K562 (cell line): ENCODE results near the gene MARCHF9. TPM values are rescaled to one million over a fixed set of nuclear protein-coding genes. Genes with fewer than 3 reads are reported as not detected.

Source experiments
- ATAC-seq: fragments of 200-7000 bp; cut with Tn5 transposase; 3 replicates; pipeline ENCODE4 v1.9.1; 2020; ENCODE audit warnings: moderate library complexity
- BruUV-seq: library from RNA; stranded (reverse); fragments of 400-500 nt; replicated peaks from 2 replicates; lab custom pipeline; 2021; lab: Mats Ljungman, UMichigan
- CTCF ChIA-PET: fragments of 300-600 bp; formaldehyde crosslinking; extraction: SDS; loops from one replicate; lab custom pipeline; 2021; ENCODE audit warnings: low intra/inter-chr PET ratio; lab: Yijun Ruan, JAX
- POLR2A ChIA-PET: fragments of 300-600, 350-650 bp; sonication (Branson Sonifier 250); formaldehyde crosslinking; extraction: SDS; loops from one replicate; lab custom pipeline; 2021; ENCODE audit warnings: antibody characterized with exemption, inconsistent platforms; lab: Yijun Ruan, JAX
- DNase-seq, 4 experiments: peaks; one replicate each; pipeline versions ENCODE4 v3.0.0 to v3.0.0-alpha.2; 2011 to 2018; ENCODE audit warnings: low spot score in 3 of 4, mixed read lengths in 3 of 4; ENCODE audit errors: extremely low read depth in 1 of 4
- FAIRE-seq: peaks from 2 replicates; lab custom pipeline; 2011; peaks lifted over from hg19 to GRCh38; lab: Jason Lieb, UNC
- H2AFZ ChIP-seq: 2 replicates; pipeline ENCODE4 v1.6.0; 2011; ENCODE audit warnings: low read depth, low read length, control low read depth, inconsistent platforms
- H3K27ac ChIP-seq: fragments of 200-600 bp; 3 replicates; pipeline ENCODE4 v1.8.0; 2011; ENCODE audit warnings: low read depth, mild to moderate bottlenecking, control low read depth, inconsistent platforms, low read length, moderate library complexity, mixed read lengths; ENCODE audit errors: extremely low read depth
- H3K27me3 ChIP-seq, 2 experiments: fragments of 300-600 bp in 1 of 2; 2 replicates in 1 of 2; 3 replicates in 1 of 2; pipeline versions ENCODE4 v1.6.0 to v1.8.0; 2011; ENCODE audit warnings: inconsistent platforms in 2 of 2, low read length in 2 of 2, mild to moderate bottlenecking in 1 of 2, mixed read lengths in 1 of 2, moderate library complexity in 1 of 2; ENCODE audit not compliant: control insufficient read depth in 2 of 2, insufficient read depth in 2 of 2
- H3K36me3 ChIP-seq: fragments of 300-600 bp; 3 replicates; pipeline ENCODE4 v1.8.0; 2011; ENCODE audit warnings: mild to moderate bottlenecking, low read length, inconsistent platforms; ENCODE audit not compliant: control insufficient read depth, insufficient read depth
- H3K4me1 ChIP-seq, 2 experiments: fragments of 200-600 bp in 1 of 2; replicated peaks in 1 of 2; 2 replicates in 1 of 2; 3 replicates in 1 of 2; pipeline versions ENCODE4 v1.5.1 to v1.8.0; 2011; ENCODE audit warnings: inconsistent platforms in 2 of 2, low read length in 2 of 2, mild to moderate bottlenecking in 1 of 2, mixed read lengths in 1 of 2, moderate library complexity in 1 of 2; ENCODE audit not compliant: control insufficient read depth in 2 of 2, insufficient read depth in 2 of 2
- H3K4me2 ChIP-seq: 2 replicates; pipeline ENCODE4 v1.6.1; 2011; ENCODE audit warnings: low read length, control low read depth, inconsistent platforms, mixed read lengths; ENCODE audit not compliant: insufficient read depth
- H3K4me3 ChIP-seq: fragments of 200-600 bp; sonication (generic), shearing (Covaris generic); 2 replicates; pipeline ENCODE4 v1.5.1; 2016; ENCODE audit warnings: control low read depth, inconsistent platforms
- H3K79me2 ChIP-seq: fragments of 200-600 bp; 3 replicates; pipeline ENCODE4 v1.8.0; 2011; ENCODE audit warnings: low read length, inconsistent platforms; ENCODE audit not compliant: control insufficient read depth, insufficient read depth
- H3K9ac ChIP-seq, 2 experiments: 2 replicates each; pipeline versions ENCODE4 v1.6.0 to v1.6.1; 2011; ENCODE audit warnings: low read depth in 2 of 2, low read length in 2 of 2, control low read depth in 1 of 2, inconsistent platforms in 1 of 2, mild to moderate bottlenecking in 1 of 2, mixed read lengths in 1 of 2; ENCODE audit not compliant: insufficient read depth in 1 of 2
- H3K9me1 ChIP-seq: one replicate; pipeline ENCODE4 v1.6.0; 2011; ENCODE audit warnings: inconsistent platforms, mild to moderate bottlenecking, low read length, moderate library complexity; ENCODE audit not compliant: control insufficient read depth, insufficient read depth
- H3K9me3 ChIP-seq: replicated peaks from 2 replicates; pipeline ENCODE4 v1.5.1; 2011; ENCODE audit warnings: low read depth, low read length, inconsistent platforms; ENCODE audit not compliant: control insufficient read depth, insufficient read depth
- H4K20me1 ChIP-seq: replicated peaks from 2 replicates; pipeline ENCODE4 v1.6.1; 2011; ENCODE audit warnings: low read length, inconsistent platforms, mixed read lengths; ENCODE audit not compliant: control insufficient read depth, insufficient read depth
- SUPT5H ChIP-seq: fragments of 450-650 bp; IDR thresholded peaks from 2 replicates; pipeline ENCODE4 v1.6.1; 2016
- TAF9B ChIP-seq: fragments of 450-650 bp; IDR thresholded peaks from 2 replicates; pipeline ENCODE4 v1.6.1; 2018; ENCODE audit warnings: mild to moderate bottlenecking; ENCODE audit not compliant: partially characterized antibody
- THRAP3 ChIP-seq: fragments of 450-650 bp; IDR thresholded peaks from 2 replicates; pipeline ENCODE4 v1.6.1; 2016; ENCODE audit warnings: mild to moderate bottlenecking, inconsistent platforms, borderline replicate concordance
- WGBS: fragments of 100-300 bp; shearing (Covaris generic); methylation state at CpG from one replicate; pipeline ENCODE4 v1.1.6; 2016; ENCODE audit warnings: low coverage, mixed read lengths; ENCODE audit not compliant: insufficient coverage; ENCODE audit errors: missing lambda C conversion rate; 5-methylcytosine and 5-hydroxymethylcytosine counted together
- in situ Hi-C: fragments of 300-500 bp; cut with MboI; formaldehyde crosslinking; loops from 4 replicates; pipeline ENCODE4 v1.15.0; 2018; ENCODE audit warnings: inconsistent platforms, mixed read lengths
- intact Hi-C: fragments of 100-400 bp; cut with micrococcal nuclease; formaldehyde crosslinking; loops from 2 replicates; pipeline ENCODE4 v1.14.2; 2022
- polyA plus RNA-seq, 8 experiments: library from polyadenylated mRNA; depleted of rRNA in 4 of 8; stranded (reverse) in 5 of 8; unstranded in 3 of 8; fragments of >200 nt; fragmentation: Nextera tagmentation in 2 of 8; fragmentation: Illumina TruSeq in 1 of 8; extraction: Ambion mirVana in 2 of 8; extraction: Trizol in 1 of 8; gene quantifications; 2 replicates each; pipeline versions ENCODE4 v1.2.1 to v1.2.3, GENCODE V29; 2011 to 2014; ENCODE audit warnings: inconsistent platforms in 1 of 8, missing spikeins in 1 of 8
- total RNA-seq, 7 experiments: library from RNA; depleted of rRNA in 6 of 7; stranded (reverse); fragments of >200 nt in 6 of 7; fragmentation: Illumina TruSeq in 2 of 7; extraction: Trizol in 2 of 7; gene quantifications; 2 replicates each; pipeline versions ENCODE4 v1.2.1 to v1.2.3, GENCODE V29; 2011 to 2021; ENCODE audit warnings: low replicate concordance in 1 of 7
- TF ChIP-seq, protein P1 (sequence below): fragments of 200-800 bp; sonication (Bioruptor generic); IDR thresholded peaks from 2 replicates; pipeline ENCODE4 v1.6.1; 2017; ENCODE audit warnings: missing genetic modification characterization, missing compliant biosample characterization
- TF ChIP-seq, protein P2 (sequence below): fragments of 450-650 bp; formaldehyde crosslinking; IDR thresholded peaks from 2 replicates; pipeline ENCODE4 v1.4.0; 2022; ENCODE audit warnings: missing genetic modification characterization
- TF ChIP-seq, protein P3 (sequence below), 3 experiments: IDR thresholded peaks in 2 of 3; conservative IDR thresholded peaks in 1 of 3; 2 replicates each; pipeline ENCODE4 v1.5.1; 2011 to 2012; ENCODE audit warnings: low read length in 3 of 3, mild to moderate bottlenecking in 3 of 3, control low read depth in 2 of 3, improper control_type of control experiment in 1 of 3, inconsistent platforms in 1 of 3, low read depth in 1 of 3, mixed read lengths in 1 of 3, moderate library complexity in 1 of 3; ENCODE audit not compliant: insufficient read depth in 2 of 3
- TF ChIP-seq, protein P4 (sequence below): sonication (generic); formaldehyde crosslinking; IDR thresholded peaks from 2 replicates; pipeline ENCODE4 v1.8.0; 2023; ENCODE audit warnings: mild to moderate bottlenecking, missing genetic modification reagents
- TF ChIP-seq, protein P5 (sequence below): fragments of 250-450 bp; sonication (Bioruptor Pico); IDR thresholded peaks from 2 replicates; pipeline ENCODE4 v1.5.0; 2022; ENCODE audit warnings: mild to moderate bottlenecking
- TF ChIP-seq, protein P6 (sequence below), 2 experiments: fragments of 150-350 bp in 1 of 2; IDR thresholded peaks; 2 replicates each; pipeline ENCODE4 v1.6.1; 2012 to 2016; ENCODE audit warnings: low read depth in 2 of 2, low read length in 2 of 2, mild to moderate bottlenecking in 1 of 2, moderate library complexity in 1 of 2

MARCHF9 gene
- total and polyA plus RNA-seq, 9 of the 15 experiments (the other 6 are each of a cell fraction or from before 2014, with no cell fraction given) = 0.80 to 12.4 (median 6.2) TPM

DNA sequence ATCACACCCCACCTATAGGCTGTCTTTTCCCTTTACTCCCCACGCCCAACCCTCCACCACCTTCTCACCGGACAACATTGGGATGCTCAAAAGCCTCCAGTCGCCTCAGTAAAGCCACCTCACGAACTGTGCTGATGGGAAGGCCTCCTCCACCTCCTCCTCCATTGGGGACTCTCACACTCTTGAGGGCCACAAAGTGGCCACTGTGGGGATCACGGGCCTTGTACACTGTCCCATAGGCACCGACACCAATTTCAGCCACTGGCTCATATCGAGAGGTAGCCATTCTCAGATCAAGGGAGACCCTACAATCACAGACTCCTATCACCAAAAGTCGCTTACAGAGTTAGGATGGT, 3.5 kb upstream of the MARCHF9 start:
- H3K9me1 ChIP-seq = no peaks in the 10 kb centered on the region
- no peaks in the 10 kb centered on the region; a peak in 1 of 5 replicates for H3K27me3 ChIP-seq
- CTCF ChIA-PET = no interaction called here
- H3K4me2 ChIP-seq = peak overlapping the region; percentile 99
- H4K20me1 ChIP-seq = no peaks in the 10 kb centered on the region
- DNase-seq = no peak
- peak; percentile 14 for ATAC-seq
- H2AFZ ChIP-seq = 0 out of 2 replicates have a peak overlapping the region, but pooled peaks have one; percentile 51
- H3K79me2 ChIP-seq = peaks cover 44% of the 10 kb centered on the region
- peak overlapping the region; percentile 96 for H3K27ac ChIP-seq
- in situ Hi-C loops = no loop called here
- no TSS peak for BruUV-seq
- no peak for FAIRE-seq
- H3K4me1 ChIP-seq = peaks cover 29 to 39% of the 10 kb centered on the region in 2 experiments
- intact Hi-C loops = no loop called here
- WGBS = 0% methylated on average over 8 of the region's 8 CpGs
- POLR2A ChIA-PET = interaction anchor here (0.6 to 1.2 kb wide), 3 partner anchors 19 to 232 kb away, joined by 3 to 5 read pairs (median 4); no protein-coding TSS in a partner anchor
- no peaks in the 10 kb centered on the region for H3K9me3 ChIP-seq
- peak overlapping the region; percentile 66 for H3K4me3 ChIP-seq
- H3K36me3 ChIP-seq = peaks cover 50% of the 10 kb centered on the region
- H3K9ac ChIP-seq = peak overlapping the region; percentile 97
- TF ChIP-seq, protein P1, sequence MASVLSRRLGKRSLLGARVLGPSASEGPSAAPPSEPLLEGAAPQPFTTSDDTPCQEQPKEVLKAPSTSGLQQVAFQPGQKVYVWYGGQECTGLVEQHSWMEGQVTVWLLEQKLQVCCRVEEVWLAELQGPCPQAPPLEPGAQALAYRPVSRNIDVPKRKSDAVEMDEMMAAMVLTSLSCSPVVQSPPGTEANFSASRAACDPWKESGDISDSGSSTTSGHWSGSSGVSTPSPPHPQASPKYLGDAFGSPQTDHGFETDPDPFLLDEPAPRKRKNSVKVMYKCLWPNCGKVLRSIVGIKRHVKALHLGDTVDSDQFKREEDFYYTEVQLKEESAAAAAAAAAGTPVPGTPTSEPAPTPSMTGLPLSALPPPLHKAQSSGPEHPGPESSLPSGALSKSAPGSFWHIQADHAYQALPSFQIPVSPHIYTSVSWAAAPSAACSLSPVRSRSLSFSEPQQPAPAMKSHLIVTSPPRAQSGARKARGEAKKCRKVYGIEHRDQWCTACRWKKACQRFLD (CRISPR knock-in tag) = no peak
- TF ChIP-seq, protein P2, sequence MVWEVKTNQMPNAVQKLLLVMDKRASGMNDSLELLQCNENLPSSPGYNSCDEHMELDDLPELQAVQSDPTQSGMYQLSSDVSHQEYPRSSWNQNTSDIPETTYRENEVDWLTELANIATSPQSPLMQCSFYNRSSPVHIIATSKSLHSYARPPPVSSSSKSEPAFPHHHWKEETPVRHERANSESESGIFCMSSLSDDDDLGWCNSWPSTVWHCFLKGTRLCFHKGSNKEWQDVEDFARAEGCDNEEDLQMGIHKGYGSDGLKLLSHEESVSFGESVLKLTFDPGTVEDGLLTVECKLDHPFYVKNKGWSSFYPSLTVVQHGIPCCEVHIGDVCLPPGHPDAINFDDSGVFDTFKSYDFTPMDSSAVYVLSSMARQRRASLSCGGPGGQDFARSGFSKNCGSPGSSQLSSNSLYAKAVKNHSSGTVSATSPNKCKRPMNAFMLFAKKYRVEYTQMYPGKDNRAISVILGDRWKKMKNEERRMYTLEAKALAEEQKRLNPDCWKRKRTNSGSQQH (CRISPR knock-in tag) = peak; percentile 41; the same call in 1 of the 2 replicates
- TF ChIP-seq, protein P3, sequence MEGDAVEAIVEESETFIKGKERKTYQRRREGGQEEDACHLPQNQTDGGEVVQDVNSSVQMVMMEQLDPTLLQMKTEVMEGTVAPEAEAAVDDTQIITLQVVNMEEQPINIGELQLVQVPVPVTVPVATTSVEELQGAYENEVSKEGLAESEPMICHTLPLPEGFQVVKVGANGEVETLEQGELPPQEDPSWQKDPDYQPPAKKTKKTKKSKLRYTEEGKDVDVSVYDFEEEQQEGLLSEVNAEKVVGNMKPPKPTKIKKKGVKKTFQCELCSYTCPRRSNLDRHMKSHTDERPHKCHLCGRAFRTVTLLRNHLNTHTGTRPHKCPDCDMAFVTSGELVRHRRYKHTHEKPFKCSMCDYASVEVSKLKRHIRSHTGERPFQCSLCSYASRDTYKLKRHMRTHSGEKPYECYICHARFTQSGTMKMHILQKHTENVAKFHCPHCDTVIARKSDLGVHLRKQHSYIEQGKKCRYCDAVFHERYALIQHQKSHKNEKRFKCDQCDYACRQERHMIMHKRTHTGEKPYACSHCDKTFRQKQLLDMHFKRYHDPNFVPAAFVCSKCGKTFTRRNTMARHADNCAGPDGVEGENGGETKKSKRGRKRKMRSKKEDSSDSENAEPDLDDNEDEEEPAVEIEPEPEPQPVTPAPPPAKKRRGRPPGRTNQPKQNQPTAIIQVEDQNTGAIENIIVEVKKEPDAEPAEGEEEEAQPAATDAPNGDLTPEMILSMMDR (IDR thresholded peaks at IDR 0.05 in 2 of 3, conservative IDR thresholded peaks at IDR 0.05 in 1 of 3; ENCODE audit: insufficient read depth in 2 of 3, low read depth in 1 of 3, low read length in 3 of 3) = 0 out of 6 replicates have a peak, but pooled peaks of 1 of the 3 experiments have one; percentile 12
- TF ChIP-seq, protein P4, sequence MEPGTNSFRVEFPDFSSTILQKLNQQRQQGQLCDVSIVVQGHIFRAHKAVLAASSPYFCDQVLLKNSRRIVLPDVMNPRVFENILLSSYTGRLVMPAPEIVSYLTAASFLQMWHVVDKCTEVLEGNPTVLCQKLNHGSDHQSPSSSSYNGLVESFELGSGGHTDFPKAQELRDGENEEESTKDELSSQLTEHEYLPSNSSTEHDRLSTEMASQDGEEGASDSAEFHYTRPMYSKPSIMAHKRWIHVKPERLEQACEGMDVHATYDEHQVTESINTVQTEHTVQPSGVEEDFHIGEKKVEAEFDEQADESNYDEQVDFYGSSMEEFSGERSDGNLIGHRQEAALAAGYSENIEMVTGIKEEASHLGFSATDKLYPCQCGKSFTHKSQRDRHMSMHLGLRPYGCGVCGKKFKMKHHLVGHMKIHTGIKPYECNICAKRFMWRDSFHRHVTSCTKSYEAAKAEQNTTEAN = no peak
- TF ChIP-seq TAF9B = no peak
- no peak for TF ChIP-seq SUPT5H
- TF ChIP-seq, protein P5, sequence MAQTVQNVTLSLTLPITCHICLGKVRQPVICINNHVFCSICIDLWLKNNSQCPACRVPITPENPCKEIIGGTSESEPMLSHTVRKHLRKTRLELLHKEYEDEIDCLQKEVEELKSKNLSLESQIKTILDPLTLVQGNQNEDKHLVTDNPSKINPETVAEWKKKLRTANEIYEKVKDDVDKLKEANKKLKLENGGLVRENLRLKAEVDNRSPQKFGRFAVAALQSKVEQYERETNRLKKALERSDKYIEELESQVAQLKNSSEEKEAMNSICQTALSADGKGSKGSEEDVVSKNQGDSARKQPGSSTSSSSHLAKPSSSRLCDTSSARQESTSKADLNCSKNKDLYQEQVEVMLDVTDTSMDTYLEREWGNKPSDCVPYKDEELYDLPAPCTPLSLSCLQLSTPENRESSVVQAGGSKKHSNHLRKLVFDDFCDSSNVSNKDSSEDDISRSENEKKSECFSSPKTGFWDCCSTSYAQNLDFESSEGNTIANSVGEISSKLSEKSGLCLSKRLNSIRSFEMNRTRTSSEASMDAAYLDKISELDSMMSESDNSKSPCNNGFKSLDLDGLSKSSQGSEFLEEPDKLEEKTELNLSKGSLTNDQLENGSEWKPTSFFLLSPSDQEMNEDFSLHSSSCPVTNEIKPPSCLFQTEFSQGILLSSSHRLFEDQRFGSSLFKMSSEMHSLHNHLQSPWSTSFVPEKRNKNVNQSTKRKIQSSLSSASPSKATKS = no peak
- 0 out of 2 replicates have a peak, but pooled peaks have one; percentile 18 for TF ChIP-seq THRAP3
- TF ChIP-seq, protein P6, sequence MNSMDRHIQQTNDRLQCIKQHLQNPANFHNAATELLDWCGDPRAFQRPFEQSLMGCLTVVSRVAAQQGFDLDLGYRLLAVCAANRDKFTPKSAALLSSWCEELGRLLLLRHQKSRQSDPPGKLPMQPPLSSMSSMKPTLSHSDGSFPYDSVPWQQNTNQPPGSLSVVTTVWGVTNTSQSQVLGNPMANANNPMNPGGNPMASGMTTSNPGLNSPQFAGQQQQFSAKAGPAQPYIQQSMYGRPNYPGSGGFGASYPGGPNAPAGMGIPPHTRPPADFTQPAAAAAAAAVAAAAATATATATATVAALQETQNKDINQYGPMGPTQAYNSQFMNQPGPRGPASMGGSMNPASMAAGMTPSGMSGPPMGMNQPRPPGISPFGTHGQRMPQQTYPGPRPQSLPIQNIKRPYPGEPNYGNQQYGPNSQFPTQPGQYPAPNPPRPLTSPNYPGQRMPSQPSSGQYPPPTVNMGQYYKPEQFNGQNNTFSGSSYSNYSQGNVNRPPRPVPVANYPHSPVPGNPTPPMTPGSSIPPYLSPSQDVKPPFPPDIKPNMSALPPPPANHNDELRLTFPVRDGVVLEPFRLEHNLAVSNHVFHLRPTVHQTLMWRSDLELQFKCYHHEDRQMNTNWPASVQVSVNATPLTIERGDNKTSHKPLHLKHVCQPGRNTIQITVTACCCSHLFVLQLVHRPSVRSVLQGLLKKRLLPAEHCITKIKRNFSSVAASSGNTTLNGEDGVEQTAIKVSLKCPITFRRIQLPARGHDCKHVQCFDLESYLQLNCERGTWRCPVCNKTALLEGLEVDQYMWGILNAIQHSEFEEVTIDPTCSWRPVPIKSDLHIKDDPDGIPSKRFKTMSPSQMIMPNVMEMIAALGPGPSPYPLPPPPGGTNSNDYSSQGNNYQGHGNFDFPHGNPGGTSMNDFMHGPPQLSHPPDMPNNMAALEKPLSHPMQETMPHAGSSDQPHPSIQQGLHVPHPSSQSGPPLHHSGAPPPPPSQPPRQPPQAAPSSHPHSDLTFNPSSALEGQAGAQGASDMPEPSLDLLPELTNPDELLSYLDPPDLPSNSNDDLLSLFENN (IDR thresholded peaks at IDR 0.05; ENCODE audit: low read depth in 2 of 2, low read length in 2 of 2) = no peak
